Measurements from ENCODE around the gene FLOT1.
A peak's percentile ranks its signal among the peaks of the same experiment; 100 is the strongest.
"Not testable (repeated sequence)": the region's sequence is repeated elsewhere in the genome, so short reads cannot be mapped to it uniquely, and the experiment has no call there.

FLOT1 gene

DNA sequence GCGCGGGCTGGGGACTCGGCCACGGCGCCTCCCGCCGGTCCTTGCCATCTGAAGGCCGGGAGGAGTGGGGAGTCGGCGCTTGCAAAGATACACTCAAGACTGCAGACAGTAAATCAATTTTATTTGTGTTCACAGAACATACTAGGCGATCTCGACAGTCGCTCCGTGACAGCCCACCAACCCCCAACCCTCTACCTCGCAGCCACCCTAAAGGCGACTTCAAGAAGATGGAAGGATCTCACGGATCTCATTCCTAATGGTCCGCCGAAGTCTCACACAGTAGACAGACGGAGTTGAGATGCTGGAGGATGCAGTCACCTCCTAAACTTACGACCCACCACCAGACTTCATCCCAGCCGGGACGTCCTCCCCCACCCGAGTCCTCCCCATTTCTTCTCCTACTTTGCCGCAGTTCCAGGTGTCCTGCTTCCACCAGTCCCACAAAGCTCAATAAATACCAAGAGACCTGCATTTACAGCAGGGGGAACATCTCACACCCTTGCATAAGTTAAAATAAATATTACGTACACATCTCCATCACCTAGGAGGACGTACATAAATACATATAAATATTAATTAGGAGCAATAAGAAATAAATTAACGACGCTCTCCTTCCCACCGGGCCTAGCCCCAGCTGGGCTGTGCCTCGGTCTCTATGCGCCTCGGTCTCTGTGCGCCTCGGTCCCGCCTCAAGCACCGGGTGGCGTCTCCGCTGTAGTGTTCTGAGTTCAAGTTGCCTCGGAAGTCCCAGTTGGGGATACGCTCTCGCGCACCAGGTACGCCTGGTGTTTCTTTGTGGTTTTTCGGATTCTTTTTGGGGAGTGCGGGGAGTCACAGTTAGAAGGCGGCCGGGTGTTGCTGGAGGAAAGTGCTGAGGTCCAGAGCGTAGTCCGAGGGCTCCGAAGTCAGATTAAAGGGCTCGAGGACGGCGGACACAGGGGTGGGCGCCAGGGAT, 889 bp upstream of the FLOT1 start:
- no peak for DNase-seq

DNA sequence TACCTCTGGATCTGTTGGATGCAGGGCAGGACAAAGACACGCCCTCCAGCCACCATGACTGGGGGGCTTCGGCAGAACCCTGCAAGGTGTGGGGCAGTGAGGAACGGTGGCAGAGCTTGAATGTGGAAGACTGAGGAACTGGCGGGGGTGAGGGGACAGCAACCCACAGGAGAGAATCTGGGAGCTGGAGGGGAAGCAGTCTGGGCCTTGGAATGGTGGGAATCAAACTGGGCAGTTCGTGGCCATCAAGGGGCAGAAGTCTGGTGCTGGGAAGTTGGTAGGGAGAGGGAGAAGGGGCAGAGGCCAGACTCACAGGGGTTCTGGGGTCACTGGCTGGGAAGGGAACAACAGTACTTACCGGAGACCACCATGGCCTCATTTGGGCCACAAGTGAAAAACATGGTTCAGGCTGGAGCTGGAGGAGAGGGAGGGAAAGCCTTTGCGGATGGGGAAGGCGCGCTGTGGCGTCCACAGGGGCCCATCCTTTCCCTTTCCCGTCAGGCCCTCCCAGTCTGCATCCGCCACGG, 635 bp downstream of the FLOT1 start:
- no peak for DNase-seq

GRCh38 chr6:30741063-30741779, 1.3 kb downstream of the FLOT1 start:
- DNase-seq = no peak

- DNase-seq = no peak
These were observed 2.0 kb downstream of the FLOT1 start for GRCh38 chr6:30740540-30740870.

DNA sequence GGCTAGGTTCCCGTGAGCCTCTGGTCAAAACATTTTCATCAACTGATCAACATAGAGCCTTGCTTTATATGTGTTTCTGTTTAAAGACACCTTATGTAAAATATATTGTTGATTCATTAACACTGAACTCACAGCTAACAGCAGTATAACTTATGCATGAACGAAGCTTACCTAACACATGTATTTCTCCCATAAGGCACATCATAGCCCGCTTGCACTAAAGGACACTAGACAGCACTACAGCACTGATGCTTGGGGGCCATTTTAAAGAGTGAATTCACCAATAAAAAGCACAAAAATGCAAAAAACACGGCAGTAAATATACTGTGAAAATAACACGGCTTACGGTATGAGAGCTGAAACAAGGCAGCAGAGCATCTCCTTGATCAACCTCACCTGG, 4.0 kb downstream of the FLOT1 start:
- DNase-seq = no peak

GRCh38 chr6:30735668-30736314, 6.7 kb downstream of the FLOT1 start:
- no peak for DNase-seq

DNA sequence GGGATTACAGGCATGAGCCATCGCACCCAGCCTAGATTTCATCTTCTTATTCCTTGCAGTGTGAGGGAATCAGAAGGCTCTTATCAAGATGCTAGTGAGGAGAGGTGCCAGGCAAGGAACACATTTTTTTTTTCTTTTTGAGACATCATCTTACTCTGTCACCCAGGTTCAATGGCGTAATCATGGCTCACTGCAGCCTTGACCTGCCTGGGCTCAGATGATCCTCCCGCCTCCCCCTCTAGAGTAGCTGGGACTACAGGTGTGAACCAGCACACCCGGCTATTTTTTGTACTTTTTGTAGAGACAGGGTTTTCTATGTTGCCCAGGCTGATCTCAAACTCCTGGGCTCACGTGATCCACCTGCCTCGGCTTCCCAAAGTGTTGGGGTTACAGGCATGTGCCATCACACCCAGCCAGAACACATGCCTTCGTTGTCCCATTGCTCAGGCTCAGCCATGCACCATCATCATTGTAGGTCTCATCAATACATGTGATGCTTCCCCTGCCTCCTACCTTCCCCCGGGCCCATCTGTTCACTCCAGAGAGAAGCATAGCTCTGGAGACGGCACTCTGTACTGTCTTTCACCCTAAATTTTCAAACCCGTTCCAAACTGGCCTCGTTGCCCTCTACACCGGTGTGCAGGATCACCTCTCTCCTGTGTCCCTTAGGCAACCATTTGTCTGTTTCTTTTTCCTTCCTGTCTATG, 10.1 kb downstream of the FLOT1 start:
- DNase-seq = no peak

- DNase-seq = no peak
These were observed 11.7 kb downstream of the FLOT1 start for GRCh38 chr6:30730601-30731435.

- no peak for DNase-seq
These were observed 14.4 kb downstream of the FLOT1 start for GRCh38 chr6:30727920-30728553.

DNA sequence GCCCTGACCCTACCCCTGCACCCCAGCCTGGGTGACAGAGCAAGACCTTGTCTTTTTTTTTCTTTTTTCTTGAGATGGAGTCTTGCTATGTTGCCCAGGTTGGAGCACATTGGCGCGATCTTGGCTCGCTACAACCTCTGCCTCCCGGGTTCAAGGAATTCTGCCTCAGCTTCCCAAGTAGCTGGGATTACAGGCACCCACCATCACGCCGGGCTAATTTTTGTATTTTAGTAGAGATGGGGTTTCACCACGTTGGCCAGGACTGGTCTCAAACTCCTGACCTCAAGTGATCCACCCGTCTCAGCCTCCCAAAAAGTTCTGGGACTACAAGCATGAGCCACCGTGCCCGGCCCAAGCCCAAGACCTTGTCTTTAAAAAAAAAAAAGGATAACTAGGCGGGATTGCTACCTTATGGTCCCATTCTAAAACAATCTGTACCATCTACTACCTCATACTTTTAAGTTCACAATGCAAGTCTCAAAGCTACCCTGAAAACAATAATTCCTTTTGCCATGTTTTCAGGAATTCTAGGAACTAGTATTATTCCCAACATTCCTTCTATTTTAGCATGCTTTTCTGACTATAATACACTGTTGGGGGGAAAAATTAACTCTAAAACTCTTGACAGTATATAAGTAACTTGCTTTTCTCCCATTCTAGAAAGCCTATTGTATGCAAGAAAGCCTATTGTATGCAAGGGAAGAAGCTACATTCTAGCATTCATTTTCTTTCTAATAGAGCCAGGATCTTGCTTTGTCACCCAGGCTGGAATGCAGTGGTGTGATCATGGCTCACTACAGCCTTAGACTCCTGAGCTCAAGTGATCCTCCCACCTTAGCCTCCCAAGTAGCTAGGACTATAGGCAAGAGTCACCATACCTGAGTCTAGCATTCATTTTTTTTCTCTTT, 15.7 kb downstream of the FLOT1 start:
- no peak for DNase-seq

GRCh38 chr6:30725713-30726505, 16.6 kb downstream of the FLOT1 start:
- no peak for DNase-seq

DNA sequence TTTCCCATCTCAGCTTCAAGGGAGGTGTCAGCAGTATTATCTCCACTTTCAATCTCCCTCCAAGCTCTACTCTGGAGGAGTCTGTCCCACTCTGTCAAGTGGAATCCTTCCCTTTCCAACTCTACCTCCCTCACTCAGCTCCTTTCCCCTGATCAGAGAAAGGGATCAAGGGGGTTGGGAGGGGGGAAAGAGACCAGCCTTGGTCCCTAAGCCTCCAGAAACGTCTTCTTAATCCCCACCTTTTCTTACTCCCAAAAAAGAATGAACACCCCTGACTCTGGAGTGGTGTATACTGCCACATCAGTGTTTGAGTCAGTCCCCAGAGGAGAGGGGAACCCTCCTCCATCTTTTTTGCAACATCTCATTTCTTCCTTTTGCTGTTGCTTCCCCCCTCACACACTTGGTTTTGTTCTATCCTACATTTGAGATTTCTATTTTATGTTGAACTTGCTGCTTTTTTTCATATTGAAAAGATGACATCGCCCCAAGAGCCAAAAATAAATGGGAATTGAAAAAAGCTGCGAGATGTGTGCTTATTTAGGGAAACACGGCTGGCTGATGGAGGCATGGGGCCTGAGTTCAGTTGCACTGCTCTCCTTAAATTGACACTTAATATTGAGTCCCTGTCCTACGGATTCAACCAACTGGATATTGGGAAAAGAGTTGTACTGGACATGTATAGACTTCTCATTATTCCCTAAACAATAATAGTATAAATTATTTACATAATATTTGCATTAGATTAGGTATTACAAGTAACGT, 17.4 kb downstream of the FLOT1 start:
- no peak for DNase-seq

DNA sequence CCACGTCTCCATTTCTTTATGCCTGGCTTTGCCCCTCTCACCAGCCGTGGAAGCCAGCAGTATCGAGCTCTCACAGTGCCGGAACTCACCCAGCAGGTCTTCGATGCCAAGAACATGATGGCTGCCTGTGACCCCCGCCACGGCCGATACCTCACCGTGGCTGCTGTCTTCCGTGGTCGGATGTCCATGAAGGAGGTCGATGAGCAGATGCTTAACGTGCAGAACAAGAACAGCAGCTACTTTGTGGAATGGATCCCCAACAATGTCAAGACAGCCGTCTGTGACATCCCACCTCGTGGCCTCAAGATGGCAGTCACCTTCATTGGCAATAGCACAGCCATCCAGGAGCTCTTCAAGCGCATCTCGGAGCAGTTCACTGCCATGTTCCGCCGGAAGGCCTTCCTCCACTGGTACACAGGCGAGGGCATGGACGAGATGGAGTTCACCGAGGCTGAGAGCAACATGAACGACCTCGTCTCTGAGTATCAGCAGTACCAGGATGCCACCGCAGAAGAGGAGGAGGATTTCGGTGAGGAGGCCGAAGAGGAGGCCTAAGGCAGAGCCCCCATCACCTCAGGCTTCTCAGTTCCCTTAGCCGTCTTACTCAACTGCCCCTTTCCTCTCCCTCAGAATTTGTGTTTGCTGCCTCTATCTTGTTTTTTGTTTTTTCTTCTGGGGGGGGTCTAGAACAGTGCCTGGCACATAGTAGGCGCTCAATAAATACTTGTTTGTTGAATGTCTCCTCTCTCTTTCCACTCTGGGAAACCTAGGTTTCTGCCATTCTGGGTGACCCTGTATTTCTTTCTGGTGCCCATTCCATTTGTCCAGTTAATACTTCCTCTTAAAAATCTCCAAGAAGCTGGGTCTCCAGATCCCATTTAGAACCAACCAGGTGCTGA, 18.4 kb downstream of the FLOT1 start:
- DNase-seq = not testable (repeated sequence)

DNA sequence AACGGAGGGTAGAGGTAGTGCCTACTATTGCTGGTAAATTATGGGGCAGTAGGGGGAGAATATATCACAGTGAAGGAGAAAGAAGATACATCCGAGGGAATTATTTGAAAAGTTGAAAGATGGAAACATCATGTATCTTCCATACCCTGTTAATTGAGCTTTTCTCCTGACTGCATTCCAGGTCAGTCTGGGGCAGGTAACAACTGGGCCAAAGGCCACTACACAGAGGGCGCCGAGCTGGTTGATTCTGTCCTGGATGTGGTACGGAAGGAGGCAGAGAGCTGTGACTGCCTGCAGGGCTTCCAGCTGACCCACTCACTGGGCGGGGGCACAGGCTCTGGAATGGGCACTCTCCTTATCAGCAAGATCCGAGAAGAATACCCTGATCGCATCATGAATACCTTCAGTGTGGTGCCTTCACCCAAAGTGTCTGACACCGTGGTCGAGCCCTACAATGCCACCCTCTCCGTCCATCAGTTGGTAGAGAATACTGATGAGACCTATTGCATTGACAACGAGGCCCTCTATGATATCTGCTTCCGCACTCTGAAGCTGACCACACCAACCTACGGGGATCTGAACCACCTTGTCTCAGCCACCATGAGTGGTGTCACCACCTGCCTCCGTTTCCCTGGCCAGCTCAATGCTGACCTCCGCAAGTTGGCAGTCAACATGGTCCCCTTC, 19.2 kb downstream of the FLOT1 start:
- not testable (repeated sequence) for DNase-seq

- DNase-seq = peak; percentile 58
These were observed 20.0 kb downstream of the FLOT1 start for GRCh38 chr6:30722280-30723112.

DNA sequence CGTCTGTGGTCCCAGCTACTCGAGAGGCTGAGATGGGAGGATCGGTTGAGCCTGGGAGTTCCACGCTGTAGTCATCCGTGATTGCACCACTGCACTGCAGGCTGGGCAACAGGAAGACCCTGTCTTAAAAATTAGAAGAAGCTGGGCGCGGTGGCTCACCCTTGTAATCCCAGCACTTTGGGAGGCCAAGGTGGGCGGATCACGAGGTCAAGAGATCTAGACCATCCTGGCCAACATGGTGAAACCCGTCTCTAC, 20.5 kb downstream of the FLOT1 start:
- DNase-seq = not testable (repeated sequence)

Measured in NK-92 treated with Interleukin-12 subunit alpha and Interleukin-12 subunit beta, amount 100 ng/mL, for 24 hours (cell line).